ENCODE results near the gene KIF26B.
A peak's percentile ranks its signal among the peaks of the same experiment; 100 is the strongest.

Gene KIF26B

DNA sequence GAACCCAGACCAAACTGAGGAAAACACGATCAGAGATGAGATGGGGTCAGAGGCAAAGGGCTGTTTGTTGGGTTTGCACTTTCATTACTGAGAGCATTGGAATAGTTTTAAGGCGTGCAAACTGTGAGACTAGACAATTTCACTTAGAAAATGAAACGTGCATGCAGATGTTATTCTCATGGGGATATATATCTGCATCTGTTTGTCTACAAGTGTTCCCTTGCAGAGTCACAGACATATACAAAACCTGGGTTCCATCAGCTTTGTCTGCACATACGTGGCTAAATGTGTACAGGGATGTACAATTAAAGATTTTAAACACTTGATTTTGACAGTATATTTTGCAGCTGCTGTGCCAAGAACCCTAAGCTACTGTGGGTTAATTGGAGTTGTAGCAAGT is 355.4 kb downstream of the KIF26B start:
- POLR2A ChIA-PET = no interaction called here
- Histone ChIP-seq H3K4me3 (ENCODE audit: control insufficient read depth in 1 of 7, extremely low read depth in 1 of 7, insufficient read depth in 4 of 7, low read depth in 2 of 7, low read length in 6 of 7) (no peak overlapping the region), H3K36me3 (ENCODE audit: control insufficient read depth in 4 of 4, insufficient read depth in 4 of 4, low read length in 3 of 4) (no peaks in the 10 kb centered on the region), H3K27ac (ENCODE audit: insufficient read depth in 1 of 2, low read depth in 1 of 2, low read length in 2 of 2, poor library complexity in 1 of 2, severe bottlenecking in 2 of 2) (no peak overlapping the region), H3K9me3 (ENCODE audit: control extremely low read depth in 1 of 5, control insufficient read depth in 4 of 5, insufficient read depth in 2 of 5, low read depth in 1 of 5, low read length in 4 of 5) (no peaks in the 10 kb centered on the region), H3K4me1 (ENCODE audit: control extremely low read depth in 1 of 4, control insufficient read depth in 4 of 4, insufficient read depth in 4 of 4, low read length in 3 of 4) (peaks cover 0 to 2% (median 0%) of the 10 kb centered on the region in 4 experiments), H3K27me3 (replicated peaks in 2 of 5; ENCODE audit: control insufficient read depth in 4 of 5, insufficient read depth in 5 of 5, low read length in 4 of 5) (peaks cover 0 to 2% (median 0%) of the 10 kb centered on the region in 5 experiments)
- 50% methylated on average over 1 of the region's 4 CpGs for WGBS (ENCODE audit: insufficient coverage)
- CTCF ChIA-PET = interaction anchor here (1.2 kb wide), 1 partner anchor 24 kb away, joined by 3 read pairs; no protein-coding TSS in a partner anchor
- DNase-seq = no peak

DNA sequence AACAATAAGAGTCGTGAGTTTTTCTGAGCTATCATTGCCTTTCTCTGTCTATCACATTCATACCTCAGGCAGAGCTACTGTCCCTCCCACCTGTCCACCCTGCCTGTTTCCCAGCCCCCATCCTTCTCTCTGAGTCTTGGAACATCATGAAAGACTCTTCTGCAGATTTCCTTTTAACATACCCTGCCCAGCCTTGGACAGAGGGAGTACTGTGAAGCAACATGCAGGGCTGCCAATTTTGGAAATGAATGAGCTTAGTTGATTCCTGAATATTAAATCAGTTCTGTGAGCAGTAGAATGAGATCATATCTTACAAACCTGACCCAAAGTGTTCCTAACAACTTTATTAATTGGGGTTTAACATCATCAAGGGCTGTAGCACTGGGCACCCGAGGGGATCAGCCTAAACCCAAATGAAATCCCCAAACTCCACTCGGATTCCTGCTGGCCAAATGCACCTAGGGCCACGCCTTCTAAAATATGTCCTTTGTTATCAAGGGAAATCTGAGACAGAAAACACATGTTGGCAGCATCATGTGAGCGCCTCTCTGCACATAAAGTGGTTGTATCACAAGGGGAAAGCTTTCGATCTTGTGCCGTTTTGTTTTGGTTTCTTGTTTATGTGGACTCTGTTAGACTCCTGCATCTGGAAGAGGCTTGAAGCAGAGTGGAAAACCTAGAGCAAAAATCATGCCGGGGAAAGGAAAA is 357.6 kb downstream of the KIF26B start:
- 88% methylated on average over 7 of the region's 8 CpGs for WGBS (ENCODE audit: insufficient coverage)
- ChIA-PET POLR2A (no interaction called here), CTCF (interaction anchor here (0.7 to 1.3 kb wide), 2 partner anchors 13 to 26 kb away, joined by 3 read pairs; no protein-coding TSS in a partner anchor)
- peak overlapping the region in 2 of 7 experiments; percentile 44 to 62 for H3K4me3 ChIP-seq (ENCODE audit: control insufficient read depth in 1 of 7, extremely low read depth in 1 of 7, insufficient read depth in 4 of 7, low read depth in 2 of 7, low read length in 6 of 7)
- H3K36me3 ChIP-seq (ENCODE audit: control insufficient read depth in 4 of 4, insufficient read depth in 4 of 4, low read length in 3 of 4) = no peaks in the 10 kb centered on the region
- DNase-seq = peak in 1 of 3 donors; percentile 5
- no peak overlapping the region for H3K27ac ChIP-seq (ENCODE audit: insufficient read depth in 1 of 2, low read depth in 1 of 2, low read length in 2 of 2, poor library complexity in 1 of 2, severe bottlenecking in 2 of 2)
- H3K4me1 ChIP-seq (ENCODE audit: control extremely low read depth in 1 of 4, control insufficient read depth in 4 of 4, insufficient read depth in 4 of 4, low read length in 3 of 4) = peaks cover 0 to 2% (median 0%) of the 10 kb centered on the region in 4 experiments
- H3K9me3 ChIP-seq (ENCODE audit: control extremely low read depth in 1 of 5, control insufficient read depth in 4 of 5, insufficient read depth in 2 of 5, low read depth in 1 of 5, low read length in 4 of 5) = no peaks in the 10 kb centered on the region
- peaks cover 0 to 5% (median 0%) of the 10 kb centered on the region in 5 experiments for H3K27me3 ChIP-seq (replicated peaks in 2 of 5; ENCODE audit: control insufficient read depth in 4 of 5, insufficient read depth in 5 of 5, low read length in 4 of 5)

DNA sequence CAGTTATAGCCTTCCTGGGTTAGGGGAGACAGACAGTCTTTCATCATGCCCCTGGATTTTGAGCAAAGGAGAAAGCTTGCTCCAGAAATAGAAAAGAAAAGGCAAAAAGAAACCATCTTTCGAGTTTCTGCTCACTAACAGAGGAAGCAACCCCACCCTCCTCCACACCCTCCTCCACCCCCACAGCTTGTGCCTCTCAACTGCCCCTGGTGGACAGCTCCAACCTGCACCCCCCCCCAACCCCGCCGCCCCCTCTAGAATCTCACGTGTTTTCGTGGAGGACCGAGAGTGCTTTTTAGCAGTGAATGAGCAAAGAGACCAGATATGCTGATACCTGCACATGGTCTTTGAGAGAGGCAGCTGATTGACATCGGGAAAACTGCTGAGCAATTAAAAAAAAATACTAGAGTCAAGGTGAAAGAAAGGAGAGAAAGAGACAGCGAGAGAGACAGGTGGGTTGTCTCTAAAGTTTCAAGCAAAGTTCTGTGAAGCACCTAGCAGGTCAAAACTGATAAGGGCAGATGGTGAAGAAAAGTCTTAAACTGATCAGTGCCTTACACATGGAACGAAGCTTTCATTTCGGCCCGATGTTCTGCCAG is 358.3 kb downstream of the KIF26B start:
- Histone ChIP-seq H3K27me3 (replicated peaks in 2 of 5; ENCODE audit: control insufficient read depth in 4 of 5, insufficient read depth in 5 of 5, low read length in 4 of 5) (peaks cover 0 to 5% (median 0%) of the 10 kb centered on the region in 5 experiments), H3K9me3 (ENCODE audit: control extremely low read depth in 1 of 5, control insufficient read depth in 4 of 5, insufficient read depth in 2 of 5, low read depth in 1 of 5, low read length in 4 of 5) (no peaks in the 10 kb centered on the region), H3K36me3 (ENCODE audit: control insufficient read depth in 4 of 4, insufficient read depth in 4 of 4, low read length in 3 of 4) (no peaks in the 10 kb centered on the region), H3K4me1 (ENCODE audit: control extremely low read depth in 1 of 4, control insufficient read depth in 4 of 4, insufficient read depth in 4 of 4, low read length in 3 of 4) (peaks cover 0 to 2% (median 0%) of the 10 kb centered on the region in 4 experiments), H3K4me3 (ENCODE audit: control insufficient read depth in 1 of 7, extremely low read depth in 1 of 7, insufficient read depth in 4 of 7, low read depth in 2 of 7, low read length in 6 of 7) (peak overlapping the region in 2 of 7 experiments; percentile 44 to 62), H3K27ac (ENCODE audit: insufficient read depth in 1 of 2, low read depth in 1 of 2, low read length in 2 of 2, poor library complexity in 1 of 2, severe bottlenecking in 2 of 2) (no peak overlapping the region)
- 60% methylated on average over 8 of the region's 11 CpGs for WGBS (ENCODE audit: insufficient coverage)
- peak; percentile 40 to 79 (median 66) for DNase-seq
- POLR2A ChIA-PET = no interaction called here
- CTCF ChIA-PET = interaction anchor here (0.7 to 1.8 kb wide), 6 partner anchors 10 to 33 kb away, joined by 3 to 7 read pairs (median 3); no protein-coding TSS in a partner anchor

DNA sequence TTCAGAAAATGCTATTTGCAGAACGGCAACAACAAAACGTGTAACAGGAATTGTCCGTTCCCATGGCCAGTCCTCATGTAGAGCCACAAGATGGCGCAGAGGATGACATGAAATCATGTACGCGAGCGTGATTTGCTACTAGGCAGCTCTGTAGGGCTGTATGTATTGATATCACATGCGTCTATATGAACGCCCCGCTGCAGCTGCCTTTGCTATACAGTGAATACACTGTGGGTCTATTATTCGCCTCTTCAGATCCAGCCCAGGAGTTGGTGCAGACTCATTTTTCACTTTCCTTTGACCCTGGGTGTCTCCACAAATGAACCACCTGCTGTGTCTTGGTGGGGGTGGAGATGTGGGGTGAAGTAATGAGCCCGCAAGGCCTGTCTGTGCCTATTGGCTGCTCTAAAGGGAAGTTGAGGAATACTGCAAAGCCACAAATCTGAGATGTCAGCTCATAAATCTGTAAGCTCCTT is 361.5 kb downstream of the KIF26B start:
- H3K27me3 ChIP-seq (replicated peaks in 2 of 5; ENCODE audit: control insufficient read depth in 4 of 5, insufficient read depth in 5 of 5, low read length in 4 of 5) = peaks cover 0 to 5% (median 0%) of the 10 kb centered on the region in 5 experiments
- H3K9me3 ChIP-seq (ENCODE audit: control extremely low read depth in 1 of 5, control insufficient read depth in 4 of 5, insufficient read depth in 2 of 5, low read depth in 1 of 5, low read length in 4 of 5) = no peaks in the 10 kb centered on the region
- H3K27ac ChIP-seq (ENCODE audit: insufficient read depth in 1 of 2, low read depth in 1 of 2, low read length in 2 of 2, poor library complexity in 1 of 2, severe bottlenecking in 2 of 2) = no peak overlapping the region
- ChIA-PET POLR2A (no interaction called here), CTCF (interaction anchor here (1.5 kb wide), 1 partner anchor 10 kb away, joined by 4 read pairs; no protein-coding TSS in a partner anchor)
- H3K4me3 ChIP-seq (ENCODE audit: control insufficient read depth in 1 of 7, extremely low read depth in 1 of 7, insufficient read depth in 4 of 7, low read depth in 2 of 7, low read length in 6 of 7) = no peak overlapping the region
- H3K36me3 ChIP-seq (ENCODE audit: control insufficient read depth in 4 of 4, insufficient read depth in 4 of 4, low read length in 3 of 4) = no peaks in the 10 kb centered on the region
- DNase-seq = peak; percentile 11 to 38 (median 12)
- 78% methylated on average over 12 of the region's 12 CpGs for WGBS (ENCODE audit: insufficient coverage)
- H3K4me1 ChIP-seq (ENCODE audit: control extremely low read depth in 1 of 4, control insufficient read depth in 4 of 4, insufficient read depth in 4 of 4, low read length in 3 of 4) = peaks cover 0 to 2% (median 0%) of the 10 kb centered on the region in 4 experiments

DNA sequence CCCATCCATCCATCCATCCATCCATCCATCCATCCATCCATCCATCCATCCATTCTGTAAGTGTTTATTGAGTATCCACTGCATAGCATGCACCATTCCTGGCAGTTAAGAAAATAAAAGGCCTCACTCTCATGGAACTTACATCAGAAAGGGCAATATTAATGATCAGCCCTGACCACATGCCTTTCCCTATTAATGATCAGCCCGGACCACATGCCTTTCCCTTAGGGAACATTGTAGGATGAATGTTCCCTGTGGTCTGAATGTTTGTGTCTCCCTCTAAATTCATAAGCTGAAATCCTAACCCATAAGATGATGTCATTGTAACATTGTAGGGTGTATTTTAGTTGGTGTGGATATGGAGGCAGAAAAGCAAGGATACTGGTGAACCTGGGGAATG is 365.8 kb downstream of the KIF26B start:
- Histone ChIP-seq H3K4me1 (ENCODE audit: control extremely low read depth in 1 of 4, control insufficient read depth in 4 of 4, insufficient read depth in 4 of 4, low read length in 3 of 4) (no peaks in the 10 kb centered on the region), H3K27ac (ENCODE audit: insufficient read depth in 1 of 2, low read depth in 1 of 2, low read length in 2 of 2, poor library complexity in 1 of 2, severe bottlenecking in 2 of 2) (no peak overlapping the region), H3K9me3 (ENCODE audit: control extremely low read depth in 1 of 5, control insufficient read depth in 4 of 5, insufficient read depth in 2 of 5, low read depth in 1 of 5, low read length in 4 of 5) (no peaks in the 10 kb centered on the region), H3K36me3 (ENCODE audit: control insufficient read depth in 4 of 4, insufficient read depth in 4 of 4, low read length in 3 of 4) (no peaks in the 10 kb centered on the region), H3K27me3 (replicated peaks in 2 of 5; ENCODE audit: control insufficient read depth in 4 of 5, insufficient read depth in 5 of 5, low read length in 4 of 5) (peaks cover 0 to 3% (median 0%) of the 10 kb centered on the region in 5 experiments), H3K4me3 (ENCODE audit: control insufficient read depth in 1 of 7, extremely low read depth in 1 of 7, insufficient read depth in 4 of 7, low read depth in 2 of 7, low read length in 6 of 7) (no peak overlapping the region)
- ChIA-PET CTCF (no interaction called here), POLR2A (no interaction called here)
- no CpG with 5 or more reads among the region's 1 CpG for WGBS (ENCODE audit: insufficient coverage)
- no peak for DNase-seq

DNA sequence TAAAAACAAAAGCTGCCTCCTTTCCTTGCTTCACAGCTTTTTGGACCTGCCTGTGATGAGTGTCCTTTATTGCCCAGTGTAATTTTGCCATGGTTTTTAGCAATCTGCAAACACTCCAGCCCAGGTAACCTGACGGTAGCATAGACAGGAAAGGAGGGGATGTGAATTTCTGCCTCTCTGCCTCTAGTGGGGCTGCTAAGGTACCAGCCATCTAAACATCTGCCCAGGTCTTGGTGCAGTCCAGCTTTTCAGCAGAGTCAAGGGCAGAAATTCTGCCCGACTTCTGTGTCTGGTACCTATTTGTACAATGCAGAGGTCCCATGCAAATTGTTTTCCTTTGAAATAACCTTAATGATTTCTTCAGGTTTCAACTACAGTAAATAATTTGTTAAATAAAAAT is 371.4 kb downstream of the KIF26B start:
- CTCF ChIA-PET = interaction anchor here (1.5 to 1.6 kb wide), 2 partner anchors 10 to 22 kb away, joined by 3 to 4 read pairs; no protein-coding TSS in a partner anchor
- Histone ChIP-seq H3K4me3 (ENCODE audit: control insufficient read depth in 1 of 7, extremely low read depth in 1 of 7, insufficient read depth in 4 of 7, low read depth in 2 of 7, low read length in 6 of 7) (no peak overlapping the region), H3K36me3 (ENCODE audit: control insufficient read depth in 4 of 4, insufficient read depth in 4 of 4, low read length in 3 of 4) (no peaks in the 10 kb centered on the region), H3K27me3 (replicated peaks in 2 of 5; ENCODE audit: control insufficient read depth in 4 of 5, insufficient read depth in 5 of 5, low read length in 4 of 5) (peaks cover 0 to 2% (median 0%) of the 10 kb centered on the region in 5 experiments), H3K27ac (ENCODE audit: insufficient read depth in 1 of 2, low read depth in 1 of 2, low read length in 2 of 2, poor library complexity in 1 of 2, severe bottlenecking in 2 of 2) (no peak overlapping the region), H3K4me1 (ENCODE audit: control extremely low read depth in 1 of 4, control insufficient read depth in 4 of 4, insufficient read depth in 4 of 4, low read length in 3 of 4) (no peaks in the 10 kb centered on the region), H3K9me3 (ENCODE audit: control extremely low read depth in 1 of 5, control insufficient read depth in 4 of 5, insufficient read depth in 2 of 5, low read depth in 1 of 5, low read length in 4 of 5) (no peaks in the 10 kb centered on the region)
- DNase-seq = no peak
- POLR2A ChIA-PET = no interaction called here
- 93% methylated on average over 2 of the region's 2 CpGs for WGBS (ENCODE audit: insufficient coverage)

DNA sequence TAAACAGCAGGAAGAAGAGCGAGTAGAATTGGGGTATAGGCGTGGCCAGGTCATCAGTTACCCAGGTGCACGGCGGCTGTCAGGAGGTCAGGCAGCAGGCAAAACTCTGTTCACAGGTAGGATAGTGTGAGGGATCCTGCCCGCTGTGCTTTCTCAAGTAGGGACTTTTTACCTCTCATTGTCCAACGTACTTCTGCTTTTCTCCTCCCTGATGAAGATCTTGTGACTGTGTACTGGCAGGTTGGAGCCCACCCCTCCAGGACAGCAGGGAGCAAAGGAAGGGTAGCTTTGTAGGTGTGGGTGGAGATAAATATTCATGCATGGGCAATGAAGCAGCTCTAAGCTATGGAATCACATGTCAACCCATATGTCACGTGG is 373.5 kb downstream of the KIF26B start:
- Histone ChIP-seq H3K27ac (ENCODE audit: insufficient read depth in 1 of 2, low read depth in 1 of 2, low read length in 2 of 2, poor library complexity in 1 of 2, severe bottlenecking in 2 of 2) (no peak overlapping the region), H3K4me1 (ENCODE audit: control extremely low read depth in 1 of 4, control insufficient read depth in 4 of 4, insufficient read depth in 4 of 4, low read length in 3 of 4) (no peaks in the 10 kb centered on the region), H3K9me3 (ENCODE audit: control extremely low read depth in 1 of 5, control insufficient read depth in 4 of 5, insufficient read depth in 2 of 5, low read depth in 1 of 5, low read length in 4 of 5) (no peaks in the 10 kb centered on the region), H3K36me3 (ENCODE audit: control insufficient read depth in 4 of 4, insufficient read depth in 4 of 4, low read length in 3 of 4) (no peaks in the 10 kb centered on the region), H3K27me3 (replicated peaks in 2 of 5; ENCODE audit: control insufficient read depth in 4 of 5, insufficient read depth in 5 of 5, low read length in 4 of 5) (peaks cover 0 to 2% (median 0%) of the 10 kb centered on the region in 5 experiments), H3K4me3 (ENCODE audit: control insufficient read depth in 1 of 7, extremely low read depth in 1 of 7, insufficient read depth in 4 of 7, low read depth in 2 of 7, low read length in 6 of 7) (peak overlapping the region in 3 of 7 experiments; percentile 35 to 48 (median 48))
- peak in 2 of 3 donors; percentile 43 to 60 for DNase-seq
- WGBS (ENCODE audit: insufficient coverage) = 48% methylated on average over 6 of the region's 7 CpGs
- POLR2A ChIA-PET = no interaction called here
- CTCF ChIA-PET = interaction anchor here (0.6 to 1.5 kb wide), 2 partner anchors 20 to 1172 kb away, joined by 3 read pairs; no protein-coding TSS in a partner anchor

Measured in common myeloid progenitor, CD34-positive (primary cell).